Tibial artery (tissue), 4 donors: ENCODE results near the gene DEAF1.

Experiments
- DNase-seq, 2 donors: peaks; one replicate each; pipeline ENCODE4 v3.0.0-alpha.2; 2019
- H3K27ac ChIP-seq, 2 donors: fragments of 200-600 bp; sonication (generic) in 1 of 2; 1 replicate in 1 of 2; 2 replicates in 1 of 2; pipeline ENCODE4 v1.5.1; 2018 to 2019; ENCODE audit warnings: mild to moderate bottlenecking in 1 of 2
- H3K27me3 ChIP-seq, 2 donors: fragments of 200-600 bp; sonication (generic) in 1 of 2; one replicate each; pipeline versions ENCODE4 v1.5.1 to v1.6.0; 2016 to 2019
- H3K36me3 ChIP-seq, 3 donors: fragments of 200-600 bp; sonication (generic) in 2 of 3; one replicate each; pipeline ENCODE4 v1.5.1; 2016 to 2019; ENCODE audit warnings: mild to moderate bottlenecking in 2 of 3
- H3K4me1 ChIP-seq, 4 donors: fragments of 200-600 bp; sonication (generic) in 2 of 4; 1 replicate in 3 of 4; 2 replicates in 1 of 4; pipeline ENCODE4 v1.5.1; 2016 to 2019
- H3K4me3 ChIP-seq, 2 donors: fragments of 200-600 bp; sonication (generic) in 1 of 2; 1 replicate in 1 of 2; 2 replicates in 1 of 2; pipeline ENCODE4 v1.5.1; 2018 to 2019; ENCODE audit warnings: mild to moderate bottlenecking in 2 of 2
- H3K9me3 ChIP-seq, 3 donors: fragments of 200-600 bp; sonication (generic) in 1 of 3; one replicate each; pipeline ENCODE4 v1.5.1; 2016 to 2019
- CTCF ChIP-seq, 2 experiments: fragments of 200-600 bp in 1 of 2; fragments of 450-650 bp in 1 of 2; IDR thresholded peaks; one replicate each; pipeline ENCODE4 v1.5.1; 2017 to 2019; ENCODE audit warnings: antibody characterized with exemption in 2 of 2, mild to moderate bottlenecking in 1 of 2, moderate library complexity in 1 of 2
- intact Hi-C: fragments of 100-400 bp; cut with DNase I; formaldehyde crosslinking; loops from one replicate; pipeline ENCODE4 v1.15.0; 2023; ENCODE audit warnings: low total_unique reads

DEAF1 gene

GRCh38 chr11:678297-678696, 16.7 kb downstream of the DEAF1 start:
- no peak for TF ChIP-seq CTCF (IDR thresholded peaks at IDR 0.05)
- H3K4me1 ChIP-seq = no peaks in the 10 kb centered on the region
- intact Hi-C loops = no loop called here

GRCh38 chr11:674406-674805, 20.6 kb downstream of the DEAF1 start:
- no peaks in the 10 kb centered on the region for H3K4me1 ChIP-seq
- no peaks in the 10 kb centered on the region for H3K27me3 ChIP-seq
- peaks cover 25 to 74% (median 46%) of the 10 kb centered on the region in 3 donors for H3K36me3 ChIP-seq
- intact Hi-C loops = no loop called here
- no peak for TF ChIP-seq CTCF (IDR thresholded peaks at IDR 0.05)
- no peak overlapping the region for H3K27ac ChIP-seq
- no peak overlapping the region for H3K4me3 ChIP-seq
- no peak for DNase-seq
- H3K9me3 ChIP-seq = no peaks in the 10 kb centered on the region

More at GRCh38 chr11:678297-678696, 16.7 kb downstream of the DEAF1 start:
- H3K4me3 ChIP-seq = no peak overlapping the region
- no peak overlapping the region for H3K27ac ChIP-seq
- H3K27me3 ChIP-seq = no peaks in the 10 kb centered on the region
- H3K9me3 ChIP-seq = no peaks in the 10 kb centered on the region
- peaks cover 25 to 87% (median 43%) of the 10 kb centered on the region in 3 donors for H3K36me3 ChIP-seq
- no peak for DNase-seq

GRCh38 chr11:673866-674265, 21.2 kb downstream of the DEAF1 start:
- no peak for TF ChIP-seq CTCF (IDR thresholded peaks at IDR 0.05)
- H3K36me3 ChIP-seq = peaks cover 25 to 68% (median 43%) of the 10 kb centered on the region in 3 donors
- no peak overlapping the region for H3K4me3 ChIP-seq
- H3K4me1 ChIP-seq = no peaks in the 10 kb centered on the region
- no peak for DNase-seq
- H3K9me3 ChIP-seq = no peaks in the 10 kb centered on the region
- H3K27ac ChIP-seq = no peak overlapping the region
- no peaks in the 10 kb centered on the region for H3K27me3 ChIP-seq
- intact Hi-C loops = no loop called here

- peak in 1 of 2 donors; percentile 35 for DNase-seq
- TF ChIP-seq CTCF (IDR thresholded peaks at IDR 0.05) = no peak
- intact Hi-C loops = no loop called here
Observed at GRCh38 chr11:665704-666281, 29.2 kb downstream of the DEAF1 start.

GRCh38 chr11:665062-665703, 29.8 kb downstream of the DEAF1 start:
- Histone ChIP-seq H3K27me3 (no peaks in the 10 kb centered on the region), H3K4me1 (peaks cover 0 to 9% (median 0%) of the 10 kb centered on the region in 4 donors), H3K27ac (no peak overlapping the region), H3K9me3 (no peaks in the 10 kb centered on the region), H3K4me3 (no peak overlapping the region), H3K36me3 (peaks cover 5 to 33% (median 25%) of the 10 kb centered on the region in 3 donors)
- intact Hi-C loops = no loop called here
- no peak for DNase-seq
- TF ChIP-seq CTCF (IDR thresholded peaks at IDR 0.05) = no peak

More at GRCh38 chr11:665704-666281, 29.2 kb downstream of the DEAF1 start:
- no peaks in the 10 kb centered on the region for H3K9me3 ChIP-seq
- peaks cover 0 to 9% (median 0%) of the 10 kb centered on the region in 4 donors for H3K4me1 ChIP-seq
- no peak overlapping the region for H3K4me3 ChIP-seq
- H3K27ac ChIP-seq = no peak overlapping the region
- no peaks in the 10 kb centered on the region for H3K27me3 ChIP-seq
- H3K36me3 ChIP-seq = peaks cover 5 to 27% (median 19%) of the 10 kb centered on the region in 3 donors
